DND-41 (cell line): Measurements from ENCODE around the gene C1orf116.

Source experiments
- ATAC-seq: fragments of 200-7000 bp; cut with Tn5 transposase; 3 replicates; pipeline ENCODE4 v1.9.1; 2021; ENCODE audit warnings: low read depth; ENCODE audit not compliant: insufficient read depth
- DNase-seq: peaks from one replicate; pipeline ENCODE4 v3.0.0-alpha.2; 2020
- H2AFZ ChIP-seq: 2 replicates; pipeline ENCODE4 v1.6.0; 2012; ENCODE audit warnings: low read depth, low read length
- H3K27ac ChIP-seq: 2 replicates; pipeline ENCODE4 v1.5.1; 2012; ENCODE audit warnings: low read length, inconsistent platforms
- H3K27me3 ChIP-seq: fragments of 200-600 bp; sonication (generic); 2 replicates; pipeline ENCODE4 v1.6.0; 2012; ENCODE audit warnings: low read length, mild to moderate bottlenecking, inconsistent platforms; ENCODE audit not compliant: insufficient read depth, poor library complexity
- H3K36me3 ChIP-seq: 2 replicates; pipeline ENCODE4 v1.5.1; 2012; ENCODE audit warnings: low read length, inconsistent platforms; ENCODE audit not compliant: insufficient read depth
- H3K4me1 ChIP-seq: 2 replicates; pipeline ENCODE4 v1.5.1; 2012; ENCODE audit warnings: mild to moderate bottlenecking, low read length; ENCODE audit not compliant: insufficient read depth
- H3K4me2 ChIP-seq: 2 replicates; pipeline ENCODE4 v1.6.0; 2012; ENCODE audit warnings: mild to moderate bottlenecking, moderate library complexity, low read length, inconsistent platforms; ENCODE audit not compliant: insufficient read depth
- H3K4me3 ChIP-seq, 2 experiments: fragments of 200-600 bp in 1 of 2; shearing (Covaris generic) in 1 of 2; 2 replicates each; pipeline ENCODE4 v1.5.1; 2012 to 2016; ENCODE audit warnings: inconsistent platforms in 2 of 2, low read length in 2 of 2, mild to moderate bottlenecking in 2 of 2, low read depth in 1 of 2, moderate library complexity in 1 of 2
- H3K79me2 ChIP-seq: 2 replicates; pipeline ENCODE4 v1.6.0; 2012; ENCODE audit warnings: low read length, inconsistent platforms; ENCODE audit not compliant: insufficient read depth
- H3K9ac ChIP-seq: 2 replicates; pipeline ENCODE4 v1.6.0; 2012; ENCODE audit warnings: low read depth, mild to moderate bottlenecking, inconsistent platforms, low read length, moderate library complexity
- H3K9me3 ChIP-seq: 2 replicates; pipeline ENCODE4 v1.5.1; 2012; ENCODE audit warnings: low read length, moderate library complexity, mild to moderate bottlenecking, inconsistent platforms; ENCODE audit not compliant: insufficient read depth, severe bottlenecking
- H4K20me1 ChIP-seq: 2 replicates; pipeline ENCODE4 v1.6.0; 2012; ENCODE audit warnings: low read length; ENCODE audit not compliant: insufficient read depth
- CTCF ChIP-seq: IDR thresholded peaks from 2 replicates; pipeline ENCODE4 v1.5.1; 2012; ENCODE audit warnings: borderline replicate concordance, low read length, moderate library complexity, mild to moderate bottlenecking; ENCODE audit not compliant: poor library complexity, severe bottlenecking; ENCODE audit errors: extremely low read depth
- EZH2 ChIP-seq: IDR thresholded peaks from 3 replicates; pipeline ENCODE4 v1.6.1; 2012; ENCODE audit warnings: borderline replicate concordance, low read depth, mild to moderate bottlenecking, moderate library complexity, low read length, inconsistent platforms; ENCODE audit not compliant: severe bottlenecking

The C1orf116 gene

GRCh38 chr1:207078578-207079132, 46.1 kb upstream of the C1orf116 start:
- H3K27me3 ChIP-seq, result peaks cover 6% of the 10 kb centered on the region
- H2AFZ ChIP-seq, result no peak overlapping the region
- H3K27ac ChIP-seq, result no peak overlapping the region
- H3K4me3 ChIP-seq, result no peak overlapping the region
- H3K4me1 ChIP-seq, result peaks cover 15% of the 10 kb centered on the region
- H4K20me1 ChIP-seq, result no peaks in the 10 kb centered on the region
- ATAC-seq (no peak), DNase-seq (no peak)
- H3K4me2 ChIP-seq, result no peak overlapping the region
- H3K9me3 ChIP-seq, result no peaks in the 10 kb centered on the region
- no peaks in the 10 kb centered on the region for H3K36me3 ChIP-seq
- no peak overlapping the region for H3K9ac ChIP-seq
- TF ChIP-seq EZH2 (no peak), CTCF (no peak)
- no peaks in the 10 kb centered on the region for H3K79me2 ChIP-seq

DNA sequence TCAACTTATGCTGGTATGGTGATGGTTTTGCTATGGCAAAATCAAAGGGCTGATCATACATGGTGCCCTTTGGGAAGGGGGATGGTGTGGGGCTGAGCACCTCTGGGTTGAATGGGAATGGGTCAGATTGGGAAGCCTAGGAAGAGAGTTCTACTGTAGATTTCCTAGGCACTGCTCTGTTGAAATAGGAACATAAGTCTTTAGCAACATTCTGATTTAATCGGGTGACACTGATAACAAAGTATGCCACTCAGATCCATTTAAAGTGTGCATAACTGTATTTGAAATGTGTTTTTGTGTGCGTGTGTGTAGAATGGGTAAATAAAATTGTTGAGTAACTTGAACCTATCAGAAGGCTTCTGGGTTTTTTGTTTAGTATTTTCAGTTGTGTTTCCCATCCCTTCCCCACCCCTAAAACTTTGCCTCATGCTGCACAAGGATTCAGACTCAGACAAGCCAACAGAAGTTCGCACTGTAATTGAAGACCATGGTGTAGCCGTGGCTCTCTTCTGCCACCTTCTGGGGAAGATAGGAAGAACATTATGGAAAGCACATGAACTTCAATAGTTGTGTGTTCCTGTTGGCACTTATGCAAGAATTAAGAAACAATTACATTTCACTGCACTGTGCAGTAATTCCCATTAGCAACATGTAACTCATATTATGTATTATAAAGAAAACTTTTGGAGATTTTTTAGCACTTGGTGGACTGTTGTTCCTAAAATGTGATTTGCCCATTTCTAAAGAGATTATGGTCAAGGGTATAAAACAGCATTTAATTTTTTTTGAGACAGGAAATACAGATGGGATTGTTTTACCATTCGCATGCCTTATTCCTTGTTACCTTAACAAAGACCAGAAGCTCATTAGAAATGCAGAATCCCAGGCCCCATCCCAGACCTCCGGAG, 45.2 kb upstream of the C1orf116 start:
- H3K9ac ChIP-seq, result no peak overlapping the region
- H3K36me3 ChIP-seq, result no peaks in the 10 kb centered on the region
- H3K4me3 ChIP-seq, result no peak overlapping the region
- no peaks in the 10 kb centered on the region for H3K9me3 ChIP-seq
- peaks cover 6% of the 10 kb centered on the region for H3K27me3 ChIP-seq
- H3K4me1 ChIP-seq, result peaks cover 7% of the 10 kb centered on the region; the same call in 1 of the 2 replicates
- peak; percentile 95 for ATAC-seq
- peak; percentile 77 for DNase-seq
- TF ChIP-seq CTCF, result peak; percentile 92
- no peak for TF ChIP-seq EZH2
- no peak overlapping the region for H3K27ac ChIP-seq
- H2AFZ ChIP-seq, result no peak overlapping the region
- H3K79me2 ChIP-seq, result no peaks in the 10 kb centered on the region
- H3K4me2 ChIP-seq, result no peak overlapping the region
- no peaks in the 10 kb centered on the region for H4K20me1 ChIP-seq

GRCh38 chr1:207077012-207077411, 44.5 kb upstream of the C1orf116 start:
- TF ChIP-seq CTCF (no peak), EZH2 (no peak)
- DNase-seq (no peak), ATAC-seq (no peak)
- H3K79me2 ChIP-seq, result no peaks in the 10 kb centered on the region
- H3K4me2 ChIP-seq, result no peak overlapping the region
- H3K4me3 ChIP-seq, result no peak overlapping the region
- H3K27me3 ChIP-seq, result peaks cover 6% of the 10 kb centered on the region
- H4K20me1 ChIP-seq, result no peaks in the 10 kb centered on the region
- no peak overlapping the region for H2AFZ ChIP-seq
- H3K27ac ChIP-seq, result no peak overlapping the region
- H3K9me3 ChIP-seq, result no peaks in the 10 kb centered on the region
- no peak overlapping the region for H3K9ac ChIP-seq
- H3K4me1 ChIP-seq, result no peaks in the 10 kb centered on the region
- H3K36me3 ChIP-seq, result no peaks in the 10 kb centered on the region
